ENCODE data around the gene CPTP. TPM values are rescaled to one million over a fixed set of nuclear protein-coding genes. Genes with fewer than 3 reads are reported as not detected.

Gene CPTP
- total and polyA plus RNA-seq, 2 of the 13 experiments (the other 11 are each of a cell fraction or from before 2014, with no cell fraction given): 5.5 to 9.3 TPM

DNA sequence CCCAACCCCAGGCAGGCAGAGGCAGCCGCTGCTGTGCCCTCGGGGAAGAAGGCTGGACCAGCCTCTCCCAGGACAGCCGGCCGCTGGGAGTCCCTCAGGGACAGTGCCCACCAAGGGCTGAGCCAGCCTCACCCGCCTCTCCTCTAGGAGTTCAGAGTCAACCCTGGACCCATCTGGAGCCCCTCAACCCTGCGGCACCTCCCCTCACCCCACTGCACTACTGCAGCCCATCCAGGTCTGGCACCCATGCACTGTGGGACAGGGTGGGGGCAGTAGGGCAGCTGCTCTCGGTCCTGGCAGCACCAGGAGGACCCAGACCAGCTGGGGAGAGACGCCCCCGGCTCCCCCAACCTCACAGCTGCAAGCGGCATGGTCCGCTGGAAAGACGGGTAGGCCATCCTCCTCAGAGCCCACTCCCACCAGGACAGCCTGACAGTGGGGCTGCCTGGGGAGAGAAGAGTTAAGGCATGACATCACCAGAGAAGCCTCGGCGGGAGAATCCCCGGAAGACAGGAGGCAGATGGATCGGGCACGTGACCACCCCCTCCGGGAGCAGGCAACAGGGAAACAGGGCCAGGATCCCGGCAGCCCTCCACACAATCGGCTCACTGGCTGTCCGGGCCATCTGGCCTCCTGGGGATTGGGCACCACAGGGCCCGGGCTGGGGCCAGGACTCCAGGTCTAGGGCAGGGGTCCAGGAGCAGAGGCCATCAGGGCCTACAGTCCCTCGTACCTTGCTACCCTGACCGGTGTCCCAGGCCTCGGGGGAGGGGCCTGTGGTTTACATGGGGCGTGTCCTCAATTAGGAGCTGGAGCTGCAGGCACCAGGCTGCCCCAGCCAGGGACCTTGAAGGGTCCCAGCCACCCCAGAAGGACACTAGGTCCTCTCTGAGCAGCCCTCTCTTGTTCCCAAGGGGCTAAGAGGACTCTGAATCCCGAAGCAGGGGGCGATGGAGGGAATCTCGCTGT, 20.0 kb upstream of the CPTP start (continued):
- TF ChIP-seq, protein P1, sequence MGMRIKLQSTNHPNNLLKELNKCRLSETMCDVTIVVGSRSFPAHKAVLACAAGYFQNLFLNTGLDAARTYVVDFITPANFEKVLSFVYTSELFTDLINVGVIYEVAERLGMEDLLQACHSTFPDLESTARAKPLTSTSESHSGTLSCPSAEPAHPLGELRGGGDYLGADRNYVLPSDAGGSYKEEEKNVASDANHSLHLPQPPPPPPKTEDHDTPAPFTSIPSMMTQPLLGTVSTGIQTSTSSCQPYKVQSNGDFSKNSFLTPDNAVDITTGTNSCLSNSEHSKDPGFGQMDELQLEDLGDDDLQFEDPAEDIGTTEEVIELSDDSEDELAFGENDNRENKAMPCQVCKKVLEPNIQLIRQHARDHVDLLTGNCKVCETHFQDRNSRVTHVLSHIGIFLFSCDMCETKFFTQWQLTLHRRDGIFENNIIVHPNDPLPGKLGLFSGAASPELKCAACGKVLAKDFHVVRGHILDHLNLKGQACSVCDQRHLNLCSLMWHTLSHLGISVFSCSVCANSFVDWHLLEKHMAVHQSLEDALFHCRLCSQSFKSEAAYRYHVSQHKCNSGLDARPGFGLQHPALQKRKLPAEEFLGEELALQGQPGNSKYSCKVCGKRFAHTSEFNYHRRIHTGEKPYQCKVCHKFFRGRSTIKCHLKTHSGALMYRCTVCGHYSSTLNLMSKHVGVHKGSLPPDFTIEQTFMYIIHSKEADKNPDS (CRISPR knock-in tag; IDR thresholded peaks at IDR 0.05): no peak
- TF ChIP-seq ZNF326 (CRISPR knock-in tag; IDR thresholded peaks at IDR 0.05; ENCODE audit: borderline replicate concordance): no peak
- TF ChIP-seq HES4 (CRISPR knock-in tag; IDR thresholded peaks at IDR 0.05; ENCODE audit: borderline replicate concordance): no peak
- TF ChIP-seq, protein P2, sequence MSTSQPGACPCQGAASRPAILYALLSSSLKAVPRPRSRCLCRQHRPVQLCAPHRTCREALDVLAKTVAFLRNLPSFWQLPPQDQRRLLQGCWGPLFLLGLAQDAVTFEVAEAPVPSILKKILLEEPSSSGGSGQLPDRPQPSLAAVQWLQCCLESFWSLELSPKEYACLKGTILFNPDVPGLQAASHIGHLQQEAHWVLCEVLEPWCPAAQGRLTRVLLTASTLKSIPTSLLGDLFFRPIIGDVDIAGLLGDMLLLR (CRISPR knock-in tag; IDR thresholded peaks at IDR 0.05): no peak
- TF ChIP-seq ZNF761 (CRISPR knock-in tag; conservative IDR thresholded peaks at IDR 0.05): no peak
- TF ChIP-seq SP5 (CRISPR knock-in tag; IDR thresholded peaks at IDR 0.05; ENCODE audit: borderline replicate concordance, low read depth): no peak
- no peak for TF ChIP-seq MED1 (CRISPR knock-in tag; IDR thresholded peaks at IDR 0.05)
- no peak for TF ChIP-seq SRSF9 (IDR thresholded peaks at IDR 0.05; ENCODE audit: borderline replicate concordance, insufficient read depth, low read depth, low read length, poor library complexity, severe bottlenecking)
- TF ChIP-seq U2AF2 (IDR thresholded peaks at IDR 0.05; ENCODE audit: low read depth, low read length): no peak
- TF ChIP-seq TBL1XR1 (IDR thresholded peaks at IDR 0.05; ENCODE audit: borderline replicate concordance, low read length, partially characterized antibody): no peak
- TF ChIP-seq MATR3 (CRISPR knock-in tag; IDR thresholded peaks at IDR 0.05): no peak
- TF ChIP-seq CHD2 (IDR thresholded peaks at IDR 0.05; ENCODE audit: low read depth, low read length): no peak
- no peak for TF ChIP-seq THAP11 (CRISPR knock-in tag; IDR thresholded peaks at IDR 0.05)
- no peak for TF ChIP-seq HMG20A (CRISPR knock-in tag; IDR thresholded peaks at IDR 0.05; ENCODE audit: borderline replicate concordance)
- TF ChIP-seq CENPX (CRISPR knock-in tag; IDR thresholded peaks at IDR 0.05): no peak
- no peak for TF ChIP-seq ZNF891 (CRISPR knock-in tag; IDR thresholded peaks at IDR 0.05)
- TF ChIP-seq, protein P3, sequence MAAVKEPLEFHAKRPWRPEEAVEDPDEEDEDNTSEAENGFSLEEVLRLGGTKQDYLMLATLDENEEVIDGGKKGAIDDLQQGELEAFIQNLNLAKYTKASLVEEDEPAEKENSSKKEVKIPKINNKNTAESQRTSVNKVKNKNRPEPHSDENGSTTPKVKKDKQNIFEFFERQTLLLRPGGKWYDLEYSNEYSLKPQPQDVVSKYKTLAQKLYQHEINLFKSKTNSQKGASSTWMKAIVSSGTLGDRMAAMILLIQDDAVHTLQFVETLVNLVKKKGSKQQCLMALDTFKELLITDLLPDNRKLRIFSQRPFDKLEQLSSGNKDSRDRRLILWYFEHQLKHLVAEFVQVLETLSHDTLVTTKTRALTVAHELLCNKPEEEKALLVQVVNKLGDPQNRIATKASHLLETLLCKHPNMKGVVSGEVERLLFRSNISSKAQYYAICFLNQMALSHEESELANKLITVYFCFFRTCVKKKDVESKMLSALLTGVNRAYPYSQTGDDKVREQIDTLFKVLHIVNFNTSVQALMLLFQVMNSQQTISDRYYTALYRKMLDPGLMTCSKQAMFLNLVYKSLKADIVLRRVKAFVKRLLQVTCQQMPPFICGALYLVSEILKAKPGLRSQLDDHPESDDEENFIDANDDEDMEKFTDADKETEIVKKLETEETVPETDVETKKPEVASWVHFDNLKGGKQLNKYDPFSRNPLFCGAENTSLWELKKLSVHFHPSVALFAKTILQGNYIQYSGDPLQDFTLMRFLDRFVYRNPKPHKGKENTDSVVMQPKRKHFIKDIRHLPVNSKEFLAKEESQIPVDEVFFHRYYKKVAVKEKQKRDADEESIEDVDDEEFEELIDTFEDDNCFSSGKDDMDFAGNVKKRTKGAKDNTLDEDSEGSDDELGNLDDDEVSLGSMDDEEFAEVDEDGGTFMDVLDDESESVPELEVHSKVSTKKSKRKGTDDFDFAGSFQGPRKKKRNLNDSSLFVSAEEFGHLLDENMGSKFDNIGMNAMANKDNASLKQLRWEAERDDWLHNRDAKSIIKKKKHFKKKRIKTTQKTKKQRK (IDR thresholded peaks at IDR 0.05; ENCODE audit: low read length): no peak
- no peak for TF ChIP-seq PTBP1 (IDR thresholded peaks at IDR 0.05; ENCODE audit: low read depth, low read length, poor library complexity, severe bottlenecking)
- no peak for TF ChIP-seq KMT2A (CRISPR knock-in tag; IDR thresholded peaks at IDR 0.05)
- no peak for TF ChIP-seq GABPA (IDR thresholded peaks at IDR 0.05; ENCODE audit: low read depth, low read length)
- TF ChIP-seq GABPA (CRISPR knock-in tag; IDR thresholded peaks at IDR 0.05; ENCODE audit: low read depth): peak; percentile 54; the same call in 1 of the 2 replicates
- no peak for TF ChIP-seq FOXO1 (CRISPR knock-in tag; IDR thresholded peaks at IDR 0.05)
- TF ChIP-seq ZNF124 (CRISPR knock-in tag; IDR thresholded peaks at IDR 0.05): no peak
- TF ChIP-seq, protein P4, sequence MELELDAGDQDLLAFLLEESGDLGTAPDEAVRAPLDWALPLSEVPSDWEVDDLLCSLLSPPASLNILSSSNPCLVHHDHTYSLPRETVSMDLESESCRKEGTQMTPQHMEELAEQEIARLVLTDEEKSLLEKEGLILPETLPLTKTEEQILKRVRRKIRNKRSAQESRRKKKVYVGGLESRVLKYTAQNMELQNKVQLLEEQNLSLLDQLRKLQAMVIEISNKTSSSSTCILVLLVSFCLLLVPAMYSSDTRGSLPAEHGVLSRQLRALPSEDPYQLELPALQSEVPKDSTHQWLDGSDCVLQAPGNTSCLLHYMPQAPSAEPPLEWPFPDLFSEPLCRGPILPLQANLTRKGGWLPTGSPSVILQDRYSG (CRISPR knock-in tag; IDR thresholded peaks at IDR 0.05): no peak
